ENCODE data around the gene BSG.
"Not testable (repeated sequence)": the region's sequence is repeated elsewhere in the genome, so short reads cannot be mapped to it uniquely, and the experiment has no call there.

BSG gene

GRCh38 chr19:594265-594870 is 22.0 kb downstream of the BSG start:
- Mint-ChIP-seq H3K36me3 (no peaks in the 10 kb centered on the region), H3K4me1 (peaks cover 4% of the 10 kb centered on the region), H3K27me3 (peaks cover 50% of the 10 kb centered on the region), H3K27ac (no peak overlapping the region), H3K9me3 (no peaks in the 10 kb centered on the region), H3K4me3 (no peak overlapping the region)
- no peak for DNase-seq
- CTCF ChIA-PET: no interaction called here

DNA sequence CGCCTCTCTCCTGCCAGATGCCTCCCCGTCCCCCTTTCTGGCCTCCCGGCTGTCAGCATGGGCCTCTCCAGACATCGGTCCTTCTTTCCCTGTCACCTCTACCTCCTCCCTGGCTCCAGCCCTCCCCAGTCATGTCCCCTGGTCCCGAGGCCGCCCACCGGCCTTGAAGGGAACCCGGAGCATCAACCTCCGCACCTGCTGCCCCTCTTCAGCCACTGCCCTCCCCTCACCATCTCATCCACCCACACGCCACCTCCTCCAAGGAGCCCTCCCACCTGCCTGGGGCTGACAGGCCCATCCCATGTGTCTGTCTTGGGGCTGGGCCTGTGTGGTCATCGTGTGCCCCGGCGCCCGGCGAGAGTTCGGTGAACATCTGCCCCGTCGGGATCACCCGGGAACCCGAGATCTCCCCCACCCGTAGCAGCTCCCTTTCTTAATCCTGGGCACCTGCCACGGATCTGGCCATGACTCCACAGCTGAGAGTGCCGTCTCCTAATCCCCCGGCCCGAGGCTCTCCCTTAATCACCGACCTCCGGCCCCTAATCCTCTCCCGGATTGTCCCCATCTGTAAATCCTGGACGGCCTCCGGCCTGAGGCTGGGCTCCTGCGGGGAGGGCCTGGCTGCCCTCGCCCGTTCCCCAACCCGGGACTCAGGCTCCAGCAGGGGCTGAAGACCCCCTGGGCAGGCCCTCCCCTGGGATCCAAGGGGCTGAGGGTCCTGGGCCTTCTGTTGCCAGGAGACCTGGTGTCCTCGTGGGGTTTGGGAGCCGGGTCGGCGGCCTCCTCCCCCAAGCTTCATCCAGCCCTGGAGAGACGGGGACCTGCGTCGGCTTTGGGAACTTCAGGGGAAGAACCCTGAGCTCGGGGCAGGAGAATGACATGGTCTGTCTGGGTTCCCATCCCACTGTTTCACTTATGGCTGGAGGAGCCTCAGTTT is 23.2 kb downstream of the BSG start:
- Mint-ChIP-seq H3K27ac (no peak overlapping the region), H3K36me3 (no peaks in the 10 kb centered on the region), H3K27me3 (peaks cover 45% of the 10 kb centered on the region), H3K9me3 (no peaks in the 10 kb centered on the region), H3K4me3 (no peak overlapping the region), H3K4me1 (peaks cover 2% of the 10 kb centered on the region)
- DNase-seq: no peak
- CTCF ChIA-PET: no interaction called here

DNA sequence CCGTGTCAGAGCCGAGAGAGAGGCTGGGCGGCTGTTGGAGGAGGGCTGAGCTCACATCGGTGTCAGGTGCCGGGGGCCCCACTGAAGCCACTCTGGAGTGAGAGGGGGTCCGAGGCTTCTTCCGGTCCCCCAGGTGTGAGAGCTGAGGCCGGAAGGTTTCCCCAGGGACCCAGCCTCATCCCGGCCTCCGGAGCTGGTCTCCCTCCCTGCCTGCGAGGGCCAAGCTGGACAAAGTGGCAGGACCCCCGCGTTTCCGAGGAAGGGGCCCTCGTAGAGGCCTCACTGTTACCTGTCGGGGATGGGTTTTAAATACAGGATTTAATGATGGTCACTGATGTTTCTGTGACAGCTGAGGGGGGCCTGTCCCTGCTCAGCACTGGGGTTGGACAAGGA is 23.9 kb downstream of the BSG start:
- DNase-seq: no peak
- peaks cover 38% of the 10 kb centered on the region for H3K27me3 Mint-ChIP-seq
- H3K9me3 Mint-ChIP-seq: no peaks in the 10 kb centered on the region
- no peak overlapping the region for H3K4me3 Mint-ChIP-seq
- peaks cover 1% of the 10 kb centered on the region for H3K4me1 Mint-ChIP-seq
- CTCF ChIA-PET: no interaction called here
- no peak overlapping the region for H3K27ac Mint-ChIP-seq
- H3K36me3 Mint-ChIP-seq: no peaks in the 10 kb centered on the region

- DNase-seq: no peak
- CTCF ChIA-PET: no interaction called here
- no peak overlapping the region for H3K27ac Mint-ChIP-seq
- H3K36me3 Mint-ChIP-seq: no peaks in the 10 kb centered on the region
- H3K9me3 Mint-ChIP-seq: no peaks in the 10 kb centered on the region
- H3K4me1 Mint-ChIP-seq: no peaks in the 10 kb centered on the region
- H3K4me3 Mint-ChIP-seq: no peak overlapping the region
- H3K27me3 Mint-ChIP-seq: peaks cover 24% of the 10 kb centered on the region
These were observed 25.3 kb downstream of the BSG start for GRCh38 chr19:597406-598315.

DNA sequence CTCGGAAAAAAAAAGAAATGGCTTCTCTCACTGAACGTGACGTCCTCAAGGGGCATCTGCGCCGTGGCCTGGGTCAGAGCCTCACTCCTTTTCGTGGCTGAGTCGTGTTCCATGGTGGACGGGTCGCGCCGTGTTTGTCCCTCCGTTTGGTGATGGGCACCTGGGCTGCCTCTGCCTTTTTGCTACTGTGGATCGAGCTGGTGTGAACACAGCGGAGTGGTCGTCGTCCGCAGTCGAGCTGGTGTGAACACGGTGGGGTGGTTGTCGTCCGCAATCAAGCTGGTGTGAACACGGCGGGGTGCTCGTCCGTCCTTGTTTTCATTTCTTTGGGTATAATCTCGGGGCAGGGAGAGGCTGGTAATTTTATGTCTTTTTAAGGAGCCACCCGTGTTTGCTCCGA is 28.9 kb downstream of the BSG start:
- no peak for DNase-seq
- CTCF ChIA-PET: no interaction called here
- Mint-ChIP-seq H3K9me3 (peaks cover 2% of the 10 kb centered on the region), H3K27me3 (no peaks in the 10 kb centered on the region), H3K27ac (no peak overlapping the region), H3K4me1 (no peaks in the 10 kb centered on the region), H3K4me3 (no peak overlapping the region), H3K36me3 (no peaks in the 10 kb centered on the region)

DNA sequence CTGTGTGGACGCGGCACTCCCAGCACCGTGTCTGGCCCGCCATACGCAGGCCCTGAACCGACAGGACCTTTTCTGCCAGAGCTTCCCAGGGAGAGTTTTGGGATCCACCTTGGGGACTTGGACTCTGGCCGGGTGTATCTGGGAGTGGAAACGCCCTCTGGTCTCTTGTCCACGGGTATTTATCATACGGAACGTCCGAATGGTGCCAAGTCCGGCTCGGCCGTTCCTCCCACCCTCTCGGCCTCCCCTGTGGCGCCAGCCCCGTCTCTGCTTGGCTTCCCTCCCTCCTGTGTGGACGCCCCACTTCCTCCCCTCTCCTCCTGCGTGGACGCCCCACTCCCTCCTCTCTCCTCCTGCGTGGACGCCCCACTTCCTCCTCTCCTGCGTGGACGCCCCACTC is 29.4 kb downstream of the BSG start:
- Mint-ChIP-seq H3K4me3 (no peak overlapping the region), H3K9me3 (peaks cover 2% of the 10 kb centered on the region), H3K27me3 (no peaks in the 10 kb centered on the region), H3K36me3 (no peaks in the 10 kb centered on the region), H3K27ac (no peak overlapping the region), H3K4me1 (no peaks in the 10 kb centered on the region)
- CTCF ChIA-PET: no interaction called here
- no peak for DNase-seq

DNA sequence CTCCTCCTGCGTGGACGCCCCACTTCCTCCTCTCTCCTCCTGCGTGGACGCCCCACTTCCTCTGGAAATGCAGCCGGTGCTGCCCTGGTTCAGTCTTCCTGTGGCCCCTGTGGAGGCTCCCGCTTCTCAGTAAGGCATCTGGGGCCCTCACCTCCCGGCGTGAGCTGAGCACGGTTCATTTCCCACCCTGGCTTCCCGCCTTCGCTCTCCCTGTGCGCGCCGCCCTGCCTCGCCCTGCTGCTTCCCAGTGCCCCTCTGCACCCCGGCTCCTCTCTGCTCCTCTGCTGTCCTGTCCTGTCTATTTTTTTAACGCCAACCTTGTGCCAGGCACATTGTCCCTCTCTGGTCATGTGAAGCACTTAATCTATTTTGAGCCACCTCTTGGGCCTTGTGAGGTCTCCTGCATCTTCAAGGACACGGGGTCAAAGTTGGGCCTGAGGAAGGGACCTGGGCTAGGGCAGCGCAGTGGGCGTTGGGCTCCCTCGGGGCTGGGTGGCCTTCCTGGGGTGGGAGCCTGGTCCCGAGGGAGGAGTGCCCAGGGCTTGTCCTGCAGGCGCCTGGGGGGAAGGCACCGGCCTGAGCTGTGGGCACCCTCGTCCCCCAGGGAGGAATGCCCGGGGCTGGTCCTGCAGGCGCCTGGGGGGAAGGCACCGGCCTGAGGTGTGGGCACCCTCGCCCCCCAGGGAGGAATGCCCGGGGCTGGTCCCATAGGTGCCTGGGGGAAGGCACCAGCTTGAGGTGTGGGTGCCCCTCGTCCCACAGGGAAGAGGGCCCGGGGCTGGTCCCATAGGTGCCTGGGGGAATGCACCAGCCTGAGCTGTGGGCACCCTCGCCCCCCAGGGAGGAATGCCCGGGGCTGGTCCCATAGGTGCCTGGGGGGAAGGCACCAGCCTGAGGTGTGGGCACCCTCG is 30.2 kb downstream of the BSG start:
- CTCF ChIA-PET: interaction anchor here (0.7 kb wide), 1 partner anchor 28 kb away, joined by 3 read pairs; no protein-coding TSS in a partner anchor
- Mint-ChIP-seq H3K4me1 (no peaks in the 10 kb centered on the region), H3K27me3 (no peaks in the 10 kb centered on the region), H3K9me3 (peaks cover 2% of the 10 kb centered on the region), H3K36me3 (no peaks in the 10 kb centered on the region), H3K4me3 (no peak overlapping the region), H3K27ac (no peak overlapping the region)
- no peak for DNase-seq

DNA sequence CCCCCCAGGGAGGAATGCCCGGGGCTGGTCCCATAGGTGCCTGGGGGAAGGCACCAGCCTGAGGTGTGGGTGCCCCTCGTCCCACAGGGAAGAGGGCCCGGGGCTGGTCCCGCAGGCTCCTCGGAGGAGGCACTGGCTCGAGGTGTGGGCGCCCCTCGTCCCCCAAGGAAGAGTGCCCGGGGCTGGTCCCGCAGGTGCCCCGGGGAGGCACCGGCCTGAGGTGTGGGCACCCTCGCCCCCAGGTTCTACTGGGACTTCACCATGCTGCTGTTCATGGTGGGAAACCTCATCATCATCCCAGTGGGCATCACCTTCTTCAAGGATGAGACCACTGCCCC is 30.9 kb downstream of the BSG start:
- H3K9me3 Mint-ChIP-seq, H3K27me3 Mint-ChIP-seq, H3K27ac Mint-ChIP-seq, DNase-seq, CTCF ChIA-PET, H3K36me3 Mint-ChIP-seq, H3K4me3 Mint-ChIP-seq, H3K4me1 Mint-ChIP-seq: not testable (repeated sequence)

DNA sequence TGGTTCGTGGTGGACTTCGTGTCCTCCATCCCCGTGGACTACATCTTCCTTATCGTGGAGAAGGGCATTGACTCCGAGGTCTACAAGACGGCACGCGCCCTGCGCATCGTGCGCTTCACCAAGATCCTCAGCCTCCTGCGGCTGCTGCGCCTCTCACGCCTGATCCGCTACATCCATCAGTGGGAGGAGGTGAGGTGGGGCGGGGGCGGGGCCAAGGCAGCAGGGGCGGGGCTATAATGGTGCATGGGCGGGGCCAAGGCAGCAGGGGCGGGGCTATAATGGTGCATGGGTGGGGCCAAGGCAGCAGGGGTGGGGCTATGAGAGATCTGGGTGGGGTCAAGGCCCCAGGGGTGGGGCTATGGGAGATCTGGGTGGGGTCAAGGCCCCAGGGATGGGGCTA is 31.4 kb downstream of the BSG start:
- DNase-seq: peak; percentile 36
- H3K4me3 Mint-ChIP-seq, H3K9me3 Mint-ChIP-seq, H3K4me1 Mint-ChIP-seq, H3K36me3 Mint-ChIP-seq, H3K27me3 Mint-ChIP-seq, H3K27ac Mint-ChIP-seq, CTCF ChIA-PET: not testable (repeated sequence)

DNA sequence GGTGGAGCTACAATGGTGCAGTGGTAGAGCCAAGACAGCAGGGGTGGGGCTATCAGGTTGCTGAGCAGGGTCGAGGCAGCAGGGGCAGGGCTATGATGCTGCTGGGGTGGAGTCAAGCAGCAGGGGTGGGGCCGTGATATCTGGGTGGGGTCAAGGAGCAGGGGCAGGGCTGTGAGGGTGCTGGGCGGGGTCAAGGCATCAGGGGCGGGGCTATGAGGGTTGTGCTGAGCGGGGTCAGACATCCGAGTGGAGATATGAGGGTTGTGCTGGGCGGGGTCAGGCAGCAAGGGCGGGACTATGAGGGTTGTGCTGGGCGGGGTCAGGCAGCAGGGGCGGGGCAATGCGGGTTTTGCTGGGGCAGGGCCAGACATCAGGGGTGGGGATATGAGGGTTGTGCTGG is 32.0 kb downstream of the BSG start:
- CTCF ChIA-PET: no interaction called here
- Mint-ChIP-seq H3K27me3 (no peaks in the 10 kb centered on the region), H3K4me3 (no peak overlapping the region), H3K27ac (no peak overlapping the region), H3K9me3 (peaks cover 2% of the 10 kb centered on the region), H3K4me1 (peaks cover 3% of the 10 kb centered on the region), H3K36me3 (no peaks in the 10 kb centered on the region)
- DNase-seq: peak; percentile 59

- H3K27me3 Mint-ChIP-seq, H3K9me3 Mint-ChIP-seq, H3K27ac Mint-ChIP-seq, H3K4me3 Mint-ChIP-seq, H3K36me3 Mint-ChIP-seq, CTCF ChIA-PET: not testable (repeated sequence)
- peaks cover 11% of the 10 kb centered on the region for H3K4me1 Mint-ChIP-seq
- peak; percentile 46 for DNase-seq
These were observed 32.9 kb downstream of the BSG start for GRCh38 chr19:605061-605971.

DNA sequence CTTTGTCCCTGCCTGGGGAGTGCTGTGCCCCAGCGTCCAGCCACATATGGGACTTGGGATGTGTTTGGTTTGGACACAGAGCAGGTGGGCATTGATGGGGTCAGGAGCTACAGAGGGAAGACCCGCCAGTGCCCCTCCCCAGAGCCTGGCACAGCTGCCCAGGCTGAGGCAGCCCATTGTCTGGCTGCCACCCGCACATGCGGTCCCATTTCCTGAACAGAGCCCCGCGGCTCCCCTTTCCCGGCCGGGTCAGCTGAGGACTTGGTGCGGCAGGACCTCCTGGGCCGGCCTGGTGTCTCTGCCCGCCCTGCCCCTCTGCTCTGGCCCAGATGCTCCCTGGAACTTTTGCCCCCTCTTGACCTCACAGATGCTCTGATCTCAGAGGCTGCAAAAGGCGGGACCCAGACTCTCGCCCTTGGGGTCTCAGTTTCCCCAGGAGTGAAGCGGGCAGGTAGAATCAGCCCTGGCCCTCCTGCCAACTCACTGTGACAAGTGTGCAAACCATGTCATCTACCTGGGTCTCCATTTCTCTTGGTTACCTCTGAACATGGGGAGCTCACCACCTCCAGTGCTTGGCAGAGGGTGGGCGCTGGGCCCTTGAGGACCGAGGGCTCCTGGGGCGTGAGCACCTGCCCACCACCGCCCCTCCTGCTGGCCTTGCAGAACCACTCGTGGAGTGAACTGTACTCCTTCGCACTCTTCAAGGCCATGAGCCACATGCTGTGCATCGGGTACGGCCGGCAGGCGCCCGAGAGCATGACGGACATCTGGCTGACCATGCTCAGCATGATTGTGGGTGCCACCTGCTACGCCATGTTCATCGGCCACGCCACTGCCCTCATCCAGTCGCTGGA is 35.1 kb downstream of the BSG start:
- peaks cover 2% of the 10 kb centered on the region for H3K9me3 Mint-ChIP-seq
- no peak for DNase-seq
- H3K4me3 Mint-ChIP-seq: no peak overlapping the region
- H3K36me3 Mint-ChIP-seq: no peaks in the 10 kb centered on the region
- CTCF ChIA-PET: interaction anchor here (1.2 kb wide), 1 partner anchor 24 kb away, joined by 3 read pairs; no protein-coding TSS in a partner anchor
- H3K27ac Mint-ChIP-seq: peak overlapping the region; percentile 55
- peaks cover 24% of the 10 kb centered on the region for H3K4me1 Mint-ChIP-seq
- no peaks in the 10 kb centered on the region for H3K27me3 Mint-ChIP-seq

Measured in activated naive CD4-positive, alpha-beta T cell treated with anti-CD3 and anti-CD28 coated beads, Interleukin-2, amount 10 ng/mL, durations not matched to agents 7 days and 5 days (primary cell).